H1 (cell line): ENCODE results near the gene CALY. TPM values are rescaled to one million over a fixed set of nuclear protein-coding genes. Genes with fewer than 3 reads are reported as not detected.

ENCODE experiments used
- CTCF ChIA-PET: fragments of 300-600 bp; sonication (Branson Sonifier 250); formaldehyde crosslinking; loops from one replicate; lab custom pipeline; 2021; ENCODE audit not compliant: partially characterized antibody; lab: Charles Lee
- POLR2A ChIA-PET: fragments of 300-600 bp; sonication (Branson Sonifier 250); formaldehyde crosslinking; loops from one replicate; lab custom pipeline; 2021; ENCODE audit warnings: inconsistent platforms; ENCODE audit not compliant: partially characterized antibody; lab: Charles Lee
- DNase-seq, 2 experiments: peaks; one replicate each; pipeline versions ENCODE4 v3.0.0 to v3.0.0-alpha.2; 2010 to 2022; ENCODE audit warnings: low spot score in 2 of 2, low read depth in 1 of 2, mixed read lengths in 1 of 2
- FAIRE-seq: peaks from 2 replicates; lab custom pipeline; 2011; peaks lifted over from hg19 to GRCh38; lab: Jason Lieb, UNC
- H2AFZ ChIP-seq: 2 replicates; pipeline ENCODE4 v1.8.1; 2012; ENCODE audit warnings: low read length, inconsistent platforms
- H2AK5ac ChIP-seq: 2 replicates; pipeline ENCODE4 v1.6.1; 2013; ENCODE audit warnings: low read depth, low read length
- H2BK120ac ChIP-seq: replicated peaks from 2 replicates; pipeline ENCODE3; 2013; ENCODE audit warnings: low read depth, low read length, inconsistent platforms
- H2BK12ac ChIP-seq: 2 replicates; pipeline ENCODE4 v1.6.1; 2013; ENCODE audit warnings: low read depth, low read length
- H2BK15ac ChIP-seq: 2 replicates; pipeline ENCODE4 v1.6.1; 2013; ENCODE audit warnings: low read length
- H2BK20ac ChIP-seq: 2 replicates; pipeline ENCODE4 v1.6.1; 2013; ENCODE audit warnings: low read length
- H2BK5ac ChIP-seq: 2 replicates; pipeline ENCODE4 v1.6.1; 2013; ENCODE audit warnings: low read depth, low read length
- H3K14ac ChIP-seq: 2 replicates; pipeline ENCODE4 v1.6.1; 2013; ENCODE audit warnings: inconsistent platforms; ENCODE audit not compliant: insufficient read length
- H3K18ac ChIP-seq: 2 replicates; pipeline ENCODE4 v1.6.1; 2013; ENCODE audit warnings: low read length; ENCODE audit errors: extremely low read depth
- H3K23ac ChIP-seq: 2 replicates; pipeline ENCODE4 v1.6.1; 2013; ENCODE audit warnings: inconsistent platforms; ENCODE audit not compliant: insufficient read length
- H3K23me2 ChIP-seq: 2 replicates; pipeline ENCODE4 v1.6.1; 2013; ENCODE audit warnings: low read depth, low read length
- H3K27ac ChIP-seq: 2 replicates; pipeline ENCODE4 v1.6.1; 2011; ENCODE audit warnings: low read depth, low read length, inconsistent platforms
- H3K27me3 ChIP-seq, 4 experiments: replicated peaks in 1 of 4; 1 replicate in 1 of 4; 2 replicates in 3 of 4; pipeline versions ENCODE4 v1.6.1 to v1.8.1; 2011 to 2013; ENCODE audit warnings: low read length in 3 of 4, mild to moderate bottlenecking in 3 of 4, inconsistent platforms in 2 of 4, mixed read lengths in 2 of 4, moderate library complexity in 1 of 4; ENCODE audit not compliant: control insufficient read depth in 3 of 4, insufficient read depth in 3 of 4; ENCODE audit errors: extremely low read depth in 1 of 4
- H3K36me3 ChIP-seq, 4 experiments: 2 replicates each; pipeline versions ENCODE4 v1.6.1 to v1.8.1; 2011 to 2013; ENCODE audit warnings: mild to moderate bottlenecking in 4 of 4, low read length in 3 of 4, moderate library complexity in 2 of 4, control low read depth in 1 of 4, inconsistent platforms in 1 of 4; ENCODE audit not compliant: insufficient read depth in 4 of 4, control insufficient read depth in 2 of 4
- H3K4ac ChIP-seq: replicated peaks from 2 replicates; pipeline ENCODE3; 2013; ENCODE audit warnings: low read length, low read depth, mixed read lengths, inconsistent platforms; ENCODE audit not compliant: insufficient read length
- H3K4me1 ChIP-seq, 4 experiments: replicated peaks in 1 of 4; 1 replicate in 1 of 4; 2 replicates in 3 of 4; pipeline versions ENCODE4 v1.6.1 to v1.8.1; 2011 to 2013; ENCODE audit warnings: low read length in 3 of 4, inconsistent platforms in 2 of 4, mixed read lengths in 1 of 4; ENCODE audit not compliant: insufficient read depth in 4 of 4, control insufficient read depth in 3 of 4
- H3K4me2 ChIP-seq, 2 experiments: 2 replicates each; pipeline versions ENCODE4 v1.6.1 to v1.8.1; 2011 to 2013; ENCODE audit warnings: low read depth in 2 of 2, low read length in 2 of 2, control low read depth in 1 of 2, inconsistent platforms in 1 of 2, mild to moderate bottlenecking in 1 of 2; ENCODE audit not compliant: insufficient read depth in 1 of 2
- H3K4me3 ChIP-seq, 4 experiments: fragments of 200-600, 300-600 bp in 1 of 4; sonication (generic), shearing (Covaris generic), sonication (Bioruptor Twin) in 1 of 4; 2 replicates each; pipeline versions ENCODE4 v1.5.1 to v1.8.1; 2011 to 2016; ENCODE audit warnings: low read length in 4 of 4, low read depth in 3 of 4, control low read depth in 2 of 4, inconsistent platforms in 2 of 4, mild to moderate bottlenecking in 2 of 4, mixed read lengths in 1 of 4, moderate library complexity in 1 of 4; ENCODE audit not compliant: insufficient read depth in 2 of 4; ENCODE audit errors: extremely low read depth in 1 of 4
- H3K56ac ChIP-seq: replicated peaks from 2 replicates; pipeline ENCODE3; 2013; ENCODE audit warnings: low read depth, mild to moderate bottlenecking, mixed read lengths, low read length, inconsistent platforms; ENCODE audit not compliant: insufficient read length
- H3K79me1 ChIP-seq: 2 replicates; pipeline ENCODE4 v1.6.1; 2013; ENCODE audit warnings: low read depth, low read length, control low read depth
- H3K79me2 ChIP-seq, 2 experiments: 2 replicates each; pipeline versions ENCODE4 v1.6.1 to v1.8.1; 2012 to 2013; ENCODE audit warnings: low read length in 2 of 2, mild to moderate bottlenecking in 2 of 2, inconsistent platforms in 1 of 2; ENCODE audit not compliant: insufficient read depth in 2 of 2, control insufficient read depth in 1 of 2
- H3K9ac ChIP-seq, 4 experiments: replicated peaks in 1 of 4; 1 replicate in 1 of 4; 2 replicates in 3 of 4; pipeline versions ENCODE4 v1.6.1 to v1.8.1; 2011 to 2013; ENCODE audit warnings: low read depth in 3 of 4, low read length in 3 of 4, control low read depth in 2 of 4, mild to moderate bottlenecking in 2 of 4, moderate library complexity in 2 of 4, inconsistent platforms in 1 of 4; ENCODE audit errors: extremely low read depth in 1 of 4
- H3K9me3 ChIP-seq, 2 experiments: 2 replicates each; pipeline versions ENCODE4 v1.6.1 to v1.8.1; 2012 to 2013; ENCODE audit warnings: mild to moderate bottlenecking in 2 of 2, moderate library complexity in 2 of 2, control low read depth in 1 of 2, inconsistent platforms in 1 of 2, low read depth in 1 of 2, low read length in 1 of 2, mixed read lengths in 1 of 2; ENCODE audit not compliant: insufficient read depth in 2 of 2
- H4K20me1 ChIP-seq, 2 experiments: replicated peaks in 1 of 2; 2 replicates each; pipeline versions ENCODE3 to v1.8.1; 2011 to 2013; ENCODE audit warnings: inconsistent platforms in 2 of 2, low read length in 2 of 2, mild to moderate bottlenecking in 1 of 2; ENCODE audit not compliant: insufficient read depth in 2 of 2, control insufficient read depth in 1 of 2
- H4K5ac ChIP-seq: 2 replicates; pipeline ENCODE4 v1.6.1; 2013; ENCODE audit warnings: low read length, low read depth, mixed read lengths, inconsistent platforms; ENCODE audit not compliant: insufficient read length
- H4K8ac ChIP-seq: 2 replicates; pipeline ENCODE4 v1.8.0; 2013; ENCODE audit warnings: mild to moderate bottlenecking, moderate library complexity, low read length, inconsistent platforms; ENCODE audit not compliant: insufficient read depth; ENCODE audit errors: extremely low read depth
- H4K91ac ChIP-seq: replicated peaks from 2 replicates; pipeline ENCODE3; 2013; ENCODE audit warnings: low read length, mixed read lengths, inconsistent platforms; ENCODE audit not compliant: insufficient read length
- BRCA1 ChIP-seq: IDR thresholded peaks from 2 replicates; pipeline ENCODE4 v1.6.1; 2012; ENCODE audit warnings: low read depth, low read length, improper control_type of control experiment
- EZH2 ChIP-seq: fragments of 200-600 bp; sonication (generic); IDR thresholded peaks from 2 replicates; pipeline ENCODE4 v1.7.1; 2012; ENCODE audit warnings: low read depth, mild to moderate bottlenecking, moderate library complexity, low read length, inconsistent platforms; ENCODE audit not compliant: severe bottlenecking
- GABPA ChIP-seq: IDR thresholded peaks from 2 replicates; pipeline ENCODE4 v1.6.1; 2011; ENCODE audit warnings: mild to moderate bottlenecking, low read length, moderate library complexity, borderline replicate concordance; ENCODE audit not compliant: insufficient read depth
- NANOG ChIP-seq: IDR thresholded peaks from 2 replicates; pipeline ENCODE4 v1.6.1; 2011; ENCODE audit warnings: low read length, low read depth, mild to moderate bottlenecking, inconsistent platforms; ENCODE audit not compliant: insufficient read depth, poor library complexity, severe bottlenecking
- POLR2A ChIP-seq, 2 experiments: IDR thresholded peaks; 1 replicate in 1 of 2; 2 replicates in 1 of 2; pipeline ENCODE4 v1.6.1; 2011; ENCODE audit warnings: low read depth in 2 of 2, low read length in 2 of 2, mild to moderate bottlenecking in 2 of 2; ENCODE audit errors: control extremely low read depth in 1 of 2
- RAD21 ChIP-seq, 2 experiments: IDR thresholded peaks in 1 of 2; conservative IDR thresholded peaks in 1 of 2; 2 replicates each; pipeline ENCODE4 v1.6.1; 2011; ENCODE audit warnings: low read depth in 2 of 2, low read length in 2 of 2, improper control_type of control experiment in 1 of 2, inconsistent platforms in 1 of 2, mild to moderate bottlenecking in 1 of 2, moderate library complexity in 1 of 2
- RFX5 ChIP-seq: IDR thresholded peaks from 2 replicates; pipeline ENCODE4 v1.6.1; 2011; ENCODE audit warnings: low read depth, low read length, improper control_type of control experiment, borderline replicate concordance
- RNF2 ChIP-seq: fragments of 200-900, 300-1000 bp; sonication (generic); IDR thresholded peaks from 2 replicates; pipeline ENCODE4 v1.7.1; 2016; ENCODE audit warnings: borderline replicate concordance, low read depth, mild to moderate bottlenecking, antibody characterized with exemption, low read length; ENCODE audit not compliant: poor library complexity, severe bottlenecking; ENCODE audit errors: missing control alignments
- SP1 ChIP-seq: IDR thresholded peaks from 2 replicates; pipeline ENCODE4 v1.6.1; 2011; ENCODE audit warnings: low read depth, low read length
- TAF1 ChIP-seq: IDR thresholded peaks from 2 replicates; pipeline ENCODE4 v1.6.1; 2011; ENCODE audit warnings: mild to moderate bottlenecking, low read depth, low read length
- WGBS, 2 experiments: shearing (Covaris generic) in 1 of 2; methylation state at CpG; one replicate each; pipeline versions ENCODE4 v1.1.6 to v1.1.7; 2013 to 2015; ENCODE audit warnings: low lambda C conversion rate in 2 of 2, mixed read lengths in 2 of 2, inconsistent platforms in 1 of 2, low coverage in 1 of 2, missing lambda C conversion rate in 1 of 2; ENCODE audit not compliant: insufficient replicate concordance in 2 of 2, insufficient coverage in 1 of 2, insufficient read length in 1 of 2; ENCODE audit errors: extremely low coverage in 1 of 2, missing lambda C conversion rate in 1 of 2; 5-methylcytosine and 5-hydroxymethylcytosine counted together
- polyA plus RNA-seq, 7 experiments: library from polyadenylated mRNA; depleted of rRNA in 3 of 7; stranded (reverse) in 5 of 7; unstranded in 2 of 7; fragments of >200 nt in 5 of 7; fragments of 200-250 nt in 2 of 7; gene quantifications; 1 replicate in 5 of 7; 2 replicates in 1 of 7; 4 replicates in 1 of 7; pipeline versions ENCODE4 v1.2.1 to v1.2.3, GENCODE V29; 2011 to 2013; ENCODE audit warnings: missing spikeins in 2 of 7, mixed read lengths in 2 of 7
- total RNA-seq: library from RNA; stranded (reverse); fragmentation: NEBNext Ultra II Directional; extraction: Animal tissue kit (Norgen Biotek cat#: 25700); gene quantifications from 2 replicates; pipeline ENCODE4 v1.2.1, GENCODE V29; 2021
- TF ChIP-seq, protein P1 (sequence below): IDR thresholded peaks from 2 replicates; pipeline ENCODE4 v1.6.1; 2011; ENCODE audit warnings: low read depth, mild to moderate bottlenecking, low read length; ENCODE audit not compliant: insufficient read depth

The CALY gene
- total and polyA plus RNA-seq, 2 of the 8 experiments (the other 6 are each of a cell fraction or from before 2014, with no cell fraction given), result 1.3 to 1.5 TPM

DNA sequence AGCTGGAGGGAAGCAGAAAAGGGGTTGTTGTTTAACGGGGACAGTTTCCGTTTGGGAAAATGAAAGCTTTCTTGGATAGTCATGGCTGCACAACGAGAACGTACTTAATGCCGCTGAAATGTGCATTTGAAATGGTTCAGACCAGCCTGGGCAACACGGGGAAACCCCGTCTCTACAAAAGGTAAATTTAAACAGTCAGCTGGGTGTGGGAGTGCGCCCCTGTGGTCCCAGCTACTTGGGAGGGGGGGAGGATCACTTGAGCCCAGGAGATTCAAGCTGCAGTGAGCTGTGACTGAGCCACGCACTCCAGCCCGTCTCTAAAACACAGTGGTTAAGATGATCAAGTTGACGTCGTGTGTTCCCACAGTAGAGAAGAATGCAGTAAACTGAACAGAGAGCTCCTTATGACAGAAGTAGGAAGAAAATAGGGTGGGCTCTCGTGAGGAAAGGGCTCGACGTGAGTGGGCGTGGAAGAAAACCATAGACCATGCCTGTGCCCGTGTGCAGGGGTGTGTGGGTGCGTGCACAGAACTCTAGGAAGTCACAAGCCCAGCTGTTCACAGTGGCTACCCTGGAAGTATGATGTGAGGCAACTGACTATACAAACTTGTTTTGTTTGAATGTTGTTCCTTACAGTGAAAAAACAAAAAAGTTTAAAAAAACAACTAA, 25.2 kb upstream of the CALY start:
- H2BK12ac ChIP-seq, result no peak overlapping the region
- no peak overlapping the region for H3K56ac ChIP-seq
- H3K14ac ChIP-seq, result no peak overlapping the region
- H2BK5ac ChIP-seq, result no peak overlapping the region
- WGBS, 2 experiments, result 86% methylated on average over 18 of the region's 18 CpGs; no CpG with 5 or more reads in 1 of the 2 experiments
- H3K4ac ChIP-seq, result no peak overlapping the region
- H3K79me2 ChIP-seq, result no peaks in the 10 kb centered on the region
- DNase-seq, result no peak
- no peak overlapping the region for H3K4me2 ChIP-seq
- peaks cover 4 to 5% of the 10 kb centered on the region in 2 experiments for H4K20me1 ChIP-seq
- H2BK20ac ChIP-seq, result no peak overlapping the region
- H3K4me1 ChIP-seq, result peaks cover 0 to under 1% (median 0%) of the 10 kb centered on the region in 4 experiments; a peak in 1 of 7 replicates
- H2AK5ac ChIP-seq, result no peak overlapping the region
- H3K18ac ChIP-seq, result no peak overlapping the region
- peaks cover 13 to 38% (median 32%) of the 10 kb centered on the region in 4 experiments for H3K36me3 ChIP-seq
- H2AFZ ChIP-seq, result no peak overlapping the region
- ChIA-PET CTCF (interaction anchor here (0.6 to 2.5 kb wide), 10 partner anchors 9 to 469 kb away, joined by 3 to 13 read pairs (median 4); no protein-coding TSS in a partner anchor), POLR2A (interaction anchor here (1.3 to 3.0 kb wide), 8 partner anchors 8 to 34 kb away, joined by 3 to 12 read pairs (median 8); partner anchors contain the start of genes ECHS1, PAOX and PRAP1)
- H3K27me3 ChIP-seq, result peaks cover 0 to 19% (median 7%) of the 10 kb centered on the region in 4 experiments; a peak in 5 of 7 replicates
- H3K9me3 ChIP-seq, result no peaks in the 10 kb centered on the region
- no peak overlapping the region for H3K23ac ChIP-seq
- H2BK15ac ChIP-seq, result no peak overlapping the region
- H2BK120ac ChIP-seq, result no peak overlapping the region
- no peak overlapping the region for H4K91ac ChIP-seq
- peaks cover 5% of the 10 kb centered on the region; the same call in 1 of the 2 replicates for H3K23me2 ChIP-seq
- FAIRE-seq, result no peak
- H3K27ac ChIP-seq, result no peak overlapping the region
- H4K5ac ChIP-seq, result no peak overlapping the region
- H4K8ac ChIP-seq, result no peak overlapping the region
- H3K9ac ChIP-seq, result no peak overlapping the region
- no peak overlapping the region for H3K4me3 ChIP-seq
- H3K79me1 ChIP-seq, result no peaks in the 10 kb centered on the region
- TF ChIP-seq BRCA1 (no peak), RFX5 (no peak), GABPA (no peak), RNF2 (no peak), POLR2A (IDR thresholded peaks at IDR 0.05; ENCODE audit: control extremely low read depth in 1 of 2, low read depth in 2 of 2, low read length in 2 of 2) (no peak), RAD21 (IDR thresholded peaks at IDR 0.05 in 1 of 2, conservative IDR thresholded peaks at IDR 0.05 in 1 of 2; ENCODE audit: low read depth in 2 of 2, low read length in 2 of 2) (no peak), EZH2 (no peak), NANOG (no peak), SP1 (no peak), TAF1 (no peak)
- TF ChIP-seq, protein P1, sequence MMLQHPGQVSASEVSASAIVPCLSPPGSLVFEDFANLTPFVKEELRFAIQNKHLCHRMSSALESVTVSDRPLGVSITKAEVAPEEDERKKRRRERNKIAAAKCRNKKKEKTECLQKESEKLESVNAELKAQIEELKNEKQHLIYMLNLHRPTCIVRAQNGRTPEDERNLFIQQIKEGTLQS, result no peak
